ENCODE results near the gene RTN4RL1.
A peak's percentile ranks its signal among the peaks of the same experiment; 100 is the strongest.

Gene RTN4RL1

DNA sequence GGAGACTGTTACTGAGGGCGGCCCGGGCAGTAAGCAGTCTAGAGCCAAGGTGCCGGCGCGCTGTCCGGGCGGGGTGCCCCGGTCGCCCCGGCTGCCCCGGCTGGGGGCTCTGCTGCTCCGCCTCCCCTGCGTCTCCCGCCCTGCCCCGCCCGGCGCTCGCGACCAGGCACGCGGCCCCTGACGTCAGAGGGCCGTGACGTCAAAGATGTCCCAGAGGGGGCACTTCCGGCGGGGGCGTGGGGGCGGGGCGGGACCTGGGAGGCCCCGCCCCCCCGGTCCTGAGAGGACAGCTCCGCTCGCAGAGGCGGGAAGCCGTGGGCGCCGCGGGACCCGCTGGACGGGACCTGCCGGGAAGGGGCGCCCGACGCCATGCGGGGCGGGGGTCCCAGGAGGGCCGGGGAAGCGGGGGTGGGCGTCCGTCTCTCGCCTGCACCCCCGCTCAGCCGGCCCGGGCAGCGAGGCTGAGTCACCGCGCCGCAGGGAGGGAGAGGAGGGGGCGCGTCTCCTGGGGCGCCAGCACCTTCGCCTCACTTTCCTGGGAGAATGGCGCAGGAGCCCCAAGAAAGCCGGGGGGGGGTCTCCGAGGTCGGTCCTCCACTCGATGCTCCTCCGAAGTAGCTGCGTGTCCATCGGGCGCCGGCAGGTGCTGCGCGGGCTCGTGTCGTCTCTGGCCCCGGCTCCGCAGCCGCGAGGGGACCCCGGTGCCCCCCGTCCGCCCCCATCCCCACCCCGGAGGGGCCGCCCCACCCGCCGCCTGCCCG, 25.3 kb upstream of the RTN4RL1 start:
- Histone ChIP-seq H3K4me3 (peak overlapping the region; percentile 27 to 81 (median 68)), H3K27ac (peak overlapping the region in 10 of 21 experiments; percentile 4 to 82 (median 42))

DNA sequence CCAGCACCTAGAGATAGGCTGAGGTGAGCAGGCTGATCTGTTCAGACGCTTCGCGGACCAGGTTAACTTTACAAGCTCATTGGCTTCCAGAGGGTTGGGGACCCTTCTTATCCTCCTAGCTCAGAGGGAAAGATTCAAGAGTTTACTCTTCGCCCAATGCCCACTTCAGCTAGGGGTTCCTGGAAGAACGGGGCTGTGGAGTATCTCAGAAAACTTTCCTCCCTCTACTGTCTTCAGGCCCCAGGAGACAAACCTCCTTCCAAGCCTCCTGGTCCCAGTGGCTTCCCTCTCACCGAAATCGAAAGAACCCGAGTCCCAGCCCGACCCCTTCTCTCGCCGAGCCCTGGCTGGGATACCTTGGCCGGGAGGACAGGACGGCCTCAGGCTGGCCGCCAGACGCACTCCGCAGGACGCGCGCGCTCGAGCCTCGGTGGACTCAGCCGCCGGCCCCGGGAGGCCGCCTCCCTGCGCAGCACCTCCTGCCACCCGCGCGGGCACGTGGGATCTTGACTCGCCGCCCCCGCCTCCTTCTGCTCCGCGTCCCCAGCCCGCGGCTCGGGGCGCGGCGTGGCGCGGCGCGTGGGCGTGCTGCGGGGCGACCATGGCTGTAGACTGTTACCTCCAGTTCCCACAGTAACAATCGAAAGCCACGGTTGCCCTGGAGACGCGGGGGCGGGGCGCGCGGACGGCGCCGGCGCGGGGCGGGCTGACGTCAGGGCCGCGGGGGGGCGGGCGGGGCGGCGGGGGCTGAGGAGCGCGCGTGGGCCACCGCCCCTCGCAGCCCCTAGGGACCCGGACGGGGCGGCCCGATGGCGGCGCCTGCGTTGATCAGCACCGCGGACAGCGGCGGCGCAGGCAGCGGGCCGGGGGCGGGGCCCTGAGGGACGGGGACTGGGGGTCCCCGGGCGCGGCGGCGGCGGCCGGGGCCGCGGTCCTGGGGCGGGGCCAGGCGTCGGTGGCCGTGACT, 24.5 kb upstream of the RTN4RL1 start:
- Histone ChIP-seq H3K27ac (peak overlapping the region in 16 of 21 experiments; percentile 31 to 82 (median 71)), H3K4me3 (peak overlapping the region; percentile 49 to 81 (median 68))

DNA sequence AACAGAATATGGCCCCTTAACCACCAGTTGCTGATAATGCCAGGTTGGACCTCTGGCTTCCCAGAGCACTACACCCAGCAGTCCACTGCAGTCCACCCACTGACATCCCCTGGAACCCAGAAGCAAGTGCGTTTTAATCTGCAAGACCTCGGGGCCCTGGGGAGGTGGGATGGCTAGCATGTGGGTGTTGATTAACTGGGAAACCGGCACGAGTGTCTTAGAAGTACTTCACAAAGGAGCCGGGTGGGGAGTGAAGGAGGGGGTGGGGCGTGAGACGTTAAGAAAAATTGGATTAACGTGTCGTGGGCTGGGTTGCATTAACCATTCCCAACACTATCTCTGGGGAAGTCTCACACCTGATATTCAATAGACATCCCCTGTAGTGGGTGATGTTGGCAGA, 23.7 kb upstream of the RTN4RL1 start:
- peak overlapping the region in 2 of 7 experiments; percentile 63 to 81 for H3K4me3 ChIP-seq
- H3K27ac ChIP-seq, result peak overlapping the region in 4 of 21 experiments; percentile 41 to 79 (median 76)

DNA sequence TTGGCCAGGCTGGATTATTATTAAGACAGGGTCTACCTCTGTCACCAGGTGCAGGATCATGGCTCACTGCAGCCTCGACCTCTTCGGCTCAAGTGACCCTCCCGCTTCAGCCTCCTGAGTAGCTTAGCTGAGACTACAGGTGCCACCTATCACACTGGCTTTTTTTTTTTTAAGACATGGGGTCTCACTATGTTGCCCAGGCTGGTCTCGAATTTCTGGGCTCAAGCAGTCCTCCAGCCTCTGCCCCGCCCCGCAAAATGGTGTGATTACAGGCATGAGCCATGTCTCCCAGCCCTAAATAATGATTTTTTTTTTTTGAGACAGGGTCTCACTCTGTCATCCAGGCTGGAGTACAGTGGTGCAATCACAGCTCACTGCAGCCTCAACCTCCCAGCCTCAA, 22.5 kb upstream of the RTN4RL1 start:
- H3K4me3 ChIP-seq, result no peak overlapping the region
- no peak overlapping the region for H3K27ac ChIP-seq

DNA sequence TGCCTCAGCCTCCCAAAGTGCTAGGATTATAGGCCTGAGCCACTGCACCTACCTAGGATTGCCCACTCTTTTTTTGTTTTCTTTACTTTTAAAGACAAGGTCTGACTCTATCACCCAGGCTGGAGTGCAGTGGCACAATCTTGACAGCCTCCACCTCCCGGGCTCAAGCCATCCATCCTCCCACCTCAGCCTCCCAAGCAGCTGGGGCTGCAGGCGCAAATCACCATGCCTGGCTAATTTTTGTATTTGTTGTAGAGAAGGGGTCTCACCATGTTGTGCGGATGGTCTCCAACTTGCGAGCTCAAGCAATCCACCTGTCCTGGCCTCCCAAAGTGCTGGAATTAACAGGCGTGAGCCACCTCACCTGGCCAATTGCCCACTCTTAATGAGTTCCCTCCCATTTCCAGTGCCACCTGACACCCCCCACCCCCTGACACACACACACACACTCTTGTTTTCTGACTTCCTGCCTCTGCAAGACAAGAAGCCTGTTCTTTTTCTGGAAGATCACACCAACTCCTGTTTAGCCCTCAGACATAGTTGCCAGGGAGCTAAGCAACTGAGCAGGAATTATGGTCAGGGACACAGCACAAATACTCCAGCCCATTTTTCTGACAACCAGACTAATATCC, 19.2 kb upstream of the RTN4RL1 start:
- Histone ChIP-seq H3K27ac (peak overlapping the region in 7 of 21 experiments; percentile 18 to 87 (median 41)), H3K4me3 (no peak overlapping the region)

DNA sequence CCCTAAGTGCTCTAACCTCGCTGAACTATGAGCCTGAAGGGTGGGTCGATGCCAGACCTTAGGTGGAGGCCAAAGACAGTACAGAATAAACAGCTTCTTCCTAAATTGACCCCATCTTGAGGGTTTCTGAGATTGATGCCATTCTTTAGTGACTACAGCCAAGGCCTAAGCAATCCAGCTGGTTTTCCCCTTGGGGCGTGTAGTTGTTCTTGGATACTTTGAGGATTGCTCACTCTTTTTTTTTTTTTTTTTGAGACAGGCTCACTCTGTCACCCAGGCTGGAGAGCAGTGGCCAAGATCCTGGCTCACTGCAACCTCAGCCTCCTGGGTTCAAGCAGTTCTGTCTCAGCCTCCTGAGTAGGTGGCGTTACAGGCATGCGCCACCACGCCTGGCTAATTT, 18.7 kb upstream of the RTN4RL1 start:
- Histone ChIP-seq H3K4me3 (no peak overlapping the region), H3K27ac (peak overlapping the region in 11 of 21 experiments; percentile 17 to 95 (median 43))

DNA sequence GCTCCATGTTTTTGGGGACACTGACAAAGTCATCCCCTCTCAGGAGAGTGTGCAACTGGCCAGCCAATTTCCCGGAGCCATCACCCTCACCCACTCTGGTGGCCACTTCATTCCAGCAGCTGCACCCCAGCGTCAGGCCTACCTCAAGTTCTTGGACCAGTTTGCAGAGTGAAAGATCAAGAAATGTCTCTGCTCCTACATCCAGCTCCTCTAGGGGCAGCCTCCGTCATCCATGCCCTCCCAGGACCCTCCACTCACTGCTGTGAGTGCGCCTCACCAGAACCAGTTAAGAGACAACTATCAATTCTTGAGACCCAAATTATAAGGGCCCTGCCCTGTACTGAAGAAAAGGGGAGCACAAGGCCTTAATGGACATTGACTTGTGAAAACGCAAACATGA, 17.8 kb upstream of the RTN4RL1 start:
- Histone ChIP-seq H3K27ac (peak overlapping the region in 18 of 21 experiments; percentile 81 to 95 (median 92)), H3K4me3 (peak overlapping the region in 6 of 7 experiments; percentile 49 to 88 (median 62))

DNA sequence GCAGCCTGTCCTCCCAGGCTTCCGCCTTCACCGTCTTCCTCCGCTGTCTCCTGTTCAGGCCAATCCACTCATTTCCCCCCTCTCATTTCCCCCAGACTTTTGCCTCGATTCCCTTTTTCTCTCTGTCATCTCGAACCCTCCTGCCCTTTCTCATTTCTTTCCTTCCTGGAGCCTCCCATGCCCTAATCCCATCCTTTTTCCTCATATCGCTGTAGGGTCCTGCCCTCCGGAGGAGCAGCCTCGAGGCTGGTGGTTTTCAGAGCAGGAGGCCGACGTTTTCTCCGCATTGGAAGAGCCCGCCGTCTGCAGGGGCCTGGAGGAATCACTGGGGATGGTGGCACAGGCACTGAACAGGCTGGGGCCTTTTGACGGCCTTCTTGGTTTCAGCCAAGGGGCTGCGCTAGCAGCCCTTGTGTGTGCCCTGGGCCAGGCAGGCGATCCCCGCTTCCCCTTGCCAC, 17.3 kb upstream of the RTN4RL1 start:
- peak overlapping the region; percentile 51 to 97 (median 92) for H3K27ac ChIP-seq
- peak overlapping the region; percentile 49 to 88 (median 53) for H3K4me3 ChIP-seq

DNA sequence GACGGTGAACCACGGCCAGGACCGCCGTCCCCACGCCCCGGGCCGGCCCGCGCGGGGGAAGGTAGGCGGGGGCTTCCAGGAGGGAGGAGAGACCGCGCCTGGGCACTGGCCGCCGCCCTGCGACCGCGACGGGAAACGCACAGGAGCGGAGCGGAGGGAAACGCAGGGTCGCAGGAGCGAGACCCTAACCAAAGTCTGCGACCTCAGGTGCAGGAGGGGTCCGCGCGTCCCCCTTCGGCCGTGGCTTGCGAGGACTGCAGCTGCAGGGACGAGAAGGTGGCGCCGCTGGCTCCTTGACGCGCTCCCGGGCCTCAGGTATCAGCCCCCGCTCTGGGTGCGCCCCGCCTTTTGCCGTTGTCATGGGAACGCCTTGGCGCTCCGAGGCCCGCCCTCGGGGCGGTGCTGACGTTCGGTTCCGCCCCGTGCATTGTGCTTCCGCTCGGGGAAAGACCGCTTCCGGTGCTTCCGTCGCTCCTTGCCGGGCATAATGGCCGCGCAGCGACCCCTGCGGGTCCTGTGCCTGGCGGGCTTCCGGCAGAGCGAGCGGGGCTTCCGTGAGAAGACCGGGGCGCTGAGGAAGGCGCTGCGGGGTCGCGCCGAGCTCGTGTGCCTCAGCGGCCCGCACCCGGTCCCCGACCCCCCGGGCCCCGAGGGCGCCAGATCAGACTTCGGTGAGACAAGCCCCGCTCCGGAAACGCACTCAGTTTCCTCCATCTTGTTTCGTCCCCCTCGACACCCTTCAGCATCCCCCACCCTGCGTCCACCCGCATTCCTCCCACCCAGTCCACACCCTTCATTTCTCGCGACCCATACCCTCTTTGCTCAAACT, 16.6 kb upstream of the RTN4RL1 start, which contains the start of gene OVCA2:
TSS of gene OVCA2 (plus strand) at position 462 of the 829 bp plus-strand sequence. CDS start at position 488, 26 bp downstream.
- H3K27ac ChIP-seq, result peak within 1 kb of the TSS; percentile 51 to 97 (median 92)

DNA sequence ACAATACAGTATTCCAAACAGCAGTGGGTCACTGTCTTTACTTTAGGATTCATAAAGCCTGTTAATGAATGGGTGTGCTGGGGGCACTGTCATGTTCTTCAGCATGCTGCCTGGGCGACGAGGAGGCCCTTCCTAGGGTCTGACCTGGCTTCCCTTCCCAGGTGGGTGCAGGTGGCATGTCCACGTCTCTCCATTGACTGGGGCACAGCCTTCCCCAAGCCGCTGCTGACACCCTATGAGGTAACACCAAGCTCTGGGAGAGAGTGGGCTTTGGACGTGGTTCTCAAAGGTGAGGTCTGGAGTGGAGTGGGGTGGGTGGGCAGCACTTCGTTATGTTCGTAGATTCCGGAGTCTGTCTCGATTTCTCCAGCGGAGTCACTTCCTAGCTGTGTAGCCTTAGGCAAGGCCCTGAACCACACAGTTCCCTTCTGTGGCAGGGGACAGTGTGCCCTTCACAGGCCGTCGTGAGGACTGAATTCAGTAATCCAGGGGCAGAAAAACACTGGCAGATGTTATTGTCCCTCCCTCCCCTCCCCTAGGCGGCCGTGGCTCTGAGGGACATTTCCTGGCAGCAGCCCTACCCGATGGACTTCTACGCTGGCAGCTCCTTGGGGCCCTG, 15.9 kb upstream of the RTN4RL1 start:
- H3K4me3 ChIP-seq, result peak overlapping the region; percentile 49 to 88 (median 53)
- H3K27ac ChIP-seq, result peak overlapping the region; percentile 2 to 97 (median 92)

More for the DNA sequence above, 16.6 kb upstream of the RTN4RL1 start, which contains the start of gene OVCA2:
- peak within 1 kb of the TSS; percentile 49 to 88 (median 53) for H3K4me3 ChIP-seq

DNA sequence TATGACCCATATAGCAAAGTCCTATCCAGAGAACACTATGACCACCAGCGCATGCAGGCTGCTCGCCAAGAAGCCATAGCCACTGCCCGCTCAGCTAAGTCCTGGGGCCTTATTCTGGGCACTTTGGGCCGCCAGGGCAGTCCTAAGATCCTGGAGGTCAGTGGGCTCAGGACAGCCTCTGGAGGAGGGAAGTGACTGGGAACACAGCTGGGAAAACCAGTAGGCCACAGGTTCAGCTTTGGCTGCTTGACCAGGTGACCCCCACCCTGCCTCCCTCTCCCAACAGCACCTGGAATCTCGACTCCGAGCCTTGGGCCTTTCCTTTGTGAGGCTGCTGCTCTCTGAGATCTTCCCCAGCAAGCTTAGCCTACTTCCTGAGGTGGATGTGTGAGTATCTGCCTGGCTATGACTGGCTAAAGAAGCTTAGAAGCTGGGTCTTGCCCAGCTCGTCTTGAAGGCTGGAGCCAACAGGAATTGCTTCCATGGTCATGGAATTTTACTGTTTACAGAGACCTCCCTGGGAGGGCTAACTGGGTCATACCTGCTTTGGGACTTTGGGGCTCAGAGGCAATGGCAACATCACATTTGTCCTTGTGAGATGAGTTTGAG, 15.2 kb upstream of the RTN4RL1 start:
- Histone ChIP-seq H3K4me3 (no peak overlapping the region), H3K27ac (no peak overlapping the region)

DNA sequence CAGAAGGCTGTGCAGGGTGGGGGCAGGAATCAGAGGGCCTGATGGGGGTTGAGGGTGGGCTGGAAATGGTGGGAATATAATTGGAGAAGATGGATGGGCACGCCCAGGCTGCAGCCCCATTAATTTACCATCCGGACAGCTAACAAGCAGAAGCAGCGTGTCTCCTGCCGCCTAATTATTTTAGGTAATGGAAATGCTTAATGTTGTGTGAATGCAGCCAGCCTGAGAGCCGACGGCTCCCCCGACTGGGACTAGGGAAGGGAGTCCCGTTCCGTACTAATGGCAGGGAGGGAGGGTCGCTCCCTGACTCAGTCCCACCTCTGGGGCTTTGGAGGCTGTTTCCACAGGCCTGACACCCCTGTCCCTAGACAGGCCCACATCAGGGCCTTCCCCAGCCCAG, 12.0 kb upstream of the RTN4RL1 start:
- no peak overlapping the region for H3K27ac ChIP-seq
- no peak overlapping the region for H3K4me3 ChIP-seq

DNA sequence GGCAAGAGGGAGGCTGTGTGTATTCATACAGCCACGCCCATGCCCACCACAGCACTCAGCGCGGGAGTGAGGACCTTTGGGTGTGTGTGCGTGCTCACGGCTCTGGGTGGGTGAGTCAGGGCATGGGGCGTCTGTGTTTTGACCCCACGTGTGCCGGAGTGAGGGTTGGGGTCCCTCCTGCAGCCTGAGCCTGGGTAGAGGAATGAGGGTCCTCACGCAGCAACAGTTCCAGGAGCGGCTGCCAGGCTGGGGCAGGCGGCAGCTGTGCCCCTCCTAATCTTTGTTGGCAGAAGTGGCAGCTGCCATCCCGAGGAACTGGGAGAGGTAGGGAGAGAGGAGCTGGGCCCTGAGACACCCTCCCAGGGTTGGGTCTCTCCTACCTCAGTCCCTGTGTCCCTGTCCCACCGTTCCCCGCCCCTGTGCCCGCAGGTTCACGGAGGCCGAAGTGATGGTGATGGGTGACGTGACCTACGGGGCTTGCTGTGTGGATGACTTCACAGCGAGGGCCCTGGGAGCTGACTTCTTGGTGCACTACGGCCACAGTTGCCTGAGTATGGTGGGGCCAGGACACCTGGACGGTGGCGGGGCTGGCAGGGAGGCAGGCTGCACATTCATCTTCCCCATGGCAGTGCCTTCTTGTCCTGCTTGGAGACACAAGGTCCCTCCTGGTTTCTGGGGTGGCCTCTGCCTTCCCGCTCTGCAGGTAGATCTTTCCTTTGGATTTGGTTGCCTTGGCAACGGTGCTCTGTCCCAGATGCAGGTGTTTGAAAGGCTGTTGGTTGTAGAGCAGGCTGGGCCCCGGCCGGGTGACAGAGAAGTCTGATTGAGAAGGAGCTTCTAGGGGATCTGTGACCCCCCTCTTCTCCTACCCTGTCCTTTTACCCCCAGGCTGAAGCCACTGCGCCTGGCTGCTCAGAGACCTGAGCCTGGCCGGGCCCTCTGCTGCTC, 10.7 kb upstream of the RTN4RL1 start:
- Histone ChIP-seq H3K27ac (no peak overlapping the region), H3K4me3 (no peak overlapping the region)

DNA sequence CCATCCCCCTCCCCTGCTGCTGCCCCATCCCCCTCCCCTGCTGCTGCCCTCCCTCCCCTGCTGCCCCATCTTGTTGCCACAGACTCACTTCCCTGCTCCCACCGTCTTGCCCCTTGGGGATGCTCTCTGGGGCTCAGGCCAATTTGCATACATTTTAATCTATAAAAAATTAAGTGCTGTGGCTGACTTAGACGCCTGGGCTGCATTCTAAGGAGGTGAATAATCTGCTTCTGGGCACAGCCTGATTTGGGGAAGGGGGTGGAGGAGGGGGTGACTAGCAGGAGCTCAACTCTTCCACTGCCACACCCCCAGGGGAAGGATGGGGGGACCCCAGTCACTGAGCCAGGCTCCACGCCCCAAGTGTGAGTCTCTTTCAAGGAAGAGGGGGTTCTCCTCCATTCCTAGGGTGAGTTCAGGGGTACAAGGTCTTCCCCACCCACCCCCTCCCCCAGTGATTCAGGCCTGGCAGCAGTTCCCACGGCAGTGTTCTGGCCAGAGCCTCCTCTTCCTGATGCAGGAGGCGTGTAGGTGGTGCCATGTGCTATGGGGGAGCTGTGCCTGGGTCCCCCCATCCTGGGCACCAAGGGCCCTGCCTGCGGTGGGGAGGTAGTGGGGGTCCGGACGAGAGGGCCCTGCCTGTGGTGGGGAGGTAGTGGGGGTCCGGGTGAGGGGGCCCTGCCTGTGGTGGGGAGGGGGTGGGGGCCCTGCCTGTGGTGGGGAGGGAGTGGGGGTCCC, 9.8 kb upstream of the RTN4RL1 start:
- Histone ChIP-seq H3K27ac (no peak overlapping the region), H3K4me3 (no peak overlapping the region)

DNA sequence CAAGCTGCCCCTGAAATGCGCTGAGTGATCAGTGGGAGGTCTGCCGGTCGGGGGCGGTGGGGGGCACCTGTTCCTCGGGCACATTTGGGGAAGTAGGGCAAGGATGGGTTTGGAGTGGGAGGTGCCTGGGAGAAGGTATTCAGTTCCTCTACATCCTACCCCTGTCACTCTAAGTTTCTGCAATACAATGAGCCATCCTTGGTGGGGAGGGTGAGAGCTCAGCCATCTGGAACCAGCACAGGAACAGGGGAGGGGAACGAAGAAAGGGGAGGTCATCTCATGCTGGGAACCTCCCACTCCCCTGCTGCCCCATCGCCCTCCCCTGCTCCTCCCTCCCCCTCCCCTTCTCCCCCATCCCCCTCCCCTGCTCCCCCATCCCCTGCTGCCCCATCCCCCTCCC, 9.0 kb upstream of the RTN4RL1 start:
- Histone ChIP-seq H3K4me3 (no peak overlapping the region), H3K27ac (no peak overlapping the region)

DNA sequence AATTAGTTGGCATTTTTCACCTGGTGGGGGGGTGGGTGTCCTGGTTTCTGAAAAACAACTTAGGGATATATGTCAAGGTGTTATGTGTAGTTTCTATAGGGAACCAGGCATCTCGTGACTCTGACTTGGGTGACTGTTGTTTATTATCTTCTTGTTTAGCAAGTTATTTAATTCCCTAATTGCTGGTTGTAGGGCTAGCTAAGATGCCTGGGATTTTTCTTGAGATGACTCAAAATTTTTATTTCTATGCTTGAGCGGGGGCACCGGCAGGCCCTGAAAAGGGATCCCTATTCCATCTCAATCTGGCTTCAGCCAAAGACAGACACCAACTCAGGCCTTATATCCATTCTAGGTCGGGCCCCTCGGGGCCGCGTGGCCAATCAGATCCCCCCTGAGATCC, 8.0 kb upstream of the RTN4RL1 start:
- Histone ChIP-seq H3K4me3 (no peak overlapping the region), H3K27ac (no peak overlapping the region)
